Measurements from ENCODE around the gene METTL4.

DNA sequence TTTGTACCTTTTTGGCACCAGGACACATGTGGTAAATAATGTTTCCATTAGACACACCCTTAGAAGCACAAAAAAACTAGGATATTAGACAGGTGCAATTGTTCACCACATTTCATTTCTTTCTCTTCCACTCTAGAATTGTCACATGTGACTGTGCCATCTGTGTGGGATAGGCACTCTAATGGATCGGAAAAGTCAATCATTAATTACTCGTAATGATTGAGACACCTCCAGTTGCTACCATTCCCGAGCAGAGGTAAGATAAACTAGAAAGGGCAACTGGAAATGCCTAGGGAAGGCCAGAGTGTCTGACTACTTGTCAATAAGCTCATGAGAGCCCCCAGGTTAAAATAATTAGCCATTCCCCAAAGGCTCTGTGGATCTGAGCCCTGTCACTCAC is 59.9 kb downstream of the METTL4 start:
- TF ChIP-seq, protein P1, sequence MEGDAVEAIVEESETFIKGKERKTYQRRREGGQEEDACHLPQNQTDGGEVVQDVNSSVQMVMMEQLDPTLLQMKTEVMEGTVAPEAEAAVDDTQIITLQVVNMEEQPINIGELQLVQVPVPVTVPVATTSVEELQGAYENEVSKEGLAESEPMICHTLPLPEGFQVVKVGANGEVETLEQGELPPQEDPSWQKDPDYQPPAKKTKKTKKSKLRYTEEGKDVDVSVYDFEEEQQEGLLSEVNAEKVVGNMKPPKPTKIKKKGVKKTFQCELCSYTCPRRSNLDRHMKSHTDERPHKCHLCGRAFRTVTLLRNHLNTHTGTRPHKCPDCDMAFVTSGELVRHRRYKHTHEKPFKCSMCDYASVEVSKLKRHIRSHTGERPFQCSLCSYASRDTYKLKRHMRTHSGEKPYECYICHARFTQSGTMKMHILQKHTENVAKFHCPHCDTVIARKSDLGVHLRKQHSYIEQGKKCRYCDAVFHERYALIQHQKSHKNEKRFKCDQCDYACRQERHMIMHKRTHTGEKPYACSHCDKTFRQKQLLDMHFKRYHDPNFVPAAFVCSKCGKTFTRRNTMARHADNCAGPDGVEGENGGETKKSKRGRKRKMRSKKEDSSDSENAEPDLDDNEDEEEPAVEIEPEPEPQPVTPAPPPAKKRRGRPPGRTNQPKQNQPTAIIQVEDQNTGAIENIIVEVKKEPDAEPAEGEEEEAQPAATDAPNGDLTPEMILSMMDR (IDR thresholded peaks at IDR 0.05) = no peak
- TF ChIP-seq EP300 (IDR thresholded peaks at IDR 0.05) = no peak
- TF ChIP-seq POLR2A (IDR thresholded peaks at IDR 0.05) = no peak
